HG02840 (cell line): ENCODE measurements around the gene FOXN1.
A peak's percentile ranks its signal among the peaks of the same experiment; 100 is the strongest.

ENCODE experiments used
- ATAC-seq: cut with Tn5 transposase; IDR thresholded peaks from one replicate; pipeline ENCODE4 v1.9.1; 2021; ENCODE audit warnings: mild to moderate bottlenecking, moderate library complexity, moderate number of reproducible peaks; ENCODE audit not compliant: unreplicated experiment, low FRiP score

FOXN1 gene

GRCh38 chr17:28540231-28540630, 34.1 kb downstream of the FOXN1 start:
- no peak for ATAC-seq

GRCh38 chr17:28541439-28541838, 35.3 kb downstream of the FOXN1 start:
- no peak for ATAC-seq

- ATAC-seq = no peak
These were observed 38.4 kb downstream of the FOXN1 start for GRCh38 chr17:28544402-28545140.

- ATAC-seq = no peak
These were observed 39.0 kb downstream of the FOXN1 start for GRCh38 chr17:28545141-28545503.

- ATAC-seq = no peak
These were observed 39.8 kb downstream of the FOXN1 start for GRCh38 chr17:28545787-28546415.

GRCh38 chr17:28547096-28547622, 41.0 kb downstream of the FOXN1 start:
- no peak for ATAC-seq

GRCh38 chr17:28547623-28548416, 41.7 kb downstream of the FOXN1 start:
- no peak for ATAC-seq

GRCh38 chr17:28548417-28549130, 42.4 kb downstream of the FOXN1 start:
- no peak for ATAC-seq

GRCh38 chr17:28549236-28550132, 43.3 kb downstream of the FOXN1 start:
- no peak for ATAC-seq

- ATAC-seq = no peak
These were observed 44.7 kb downstream of the FOXN1 start for GRCh38 chr17:28550858-28551257.

- no peak for ATAC-seq
These were observed 45.5 kb downstream of the FOXN1 start for GRCh38 chr17:28551421-28552175.

- ATAC-seq = peak; percentile 58
These were observed 46.2 kb downstream of the FOXN1 start, which contains the start of gene UNC119 for GRCh38 chr17:28552176-28552999. Gene UNC119, minus strand, starts transcription at chr17:28552624. Its CDS starts 67 bp downstream, at chr17:28552557.

- ATAC-seq = no peak
These were observed 46.9 kb downstream of the FOXN1 start for GRCh38 chr17:28553000-28553505.

GRCh38 chr17:28554565-28554964, 48.4 kb downstream of the FOXN1 start:
- ATAC-seq = no peak

GRCh38 chr17:28555022-28555421, 48.9 kb downstream of the FOXN1 start:
- ATAC-seq = no peak

GRCh38 chr17:28563475-28563874, 57.3 kb downstream of the FOXN1 start:
- ATAC-seq = no peak

- ATAC-seq = no peak
These were observed 61.5 kb downstream of the FOXN1 start for GRCh38 chr17:28567604-28568003.

GRCh38 chr17:28569446-28569845, 63.3 kb downstream of the FOXN1 start:
- no peak for ATAC-seq
